ENCODE data around the gene ZFP82.

The ZFP82 gene

DNA sequence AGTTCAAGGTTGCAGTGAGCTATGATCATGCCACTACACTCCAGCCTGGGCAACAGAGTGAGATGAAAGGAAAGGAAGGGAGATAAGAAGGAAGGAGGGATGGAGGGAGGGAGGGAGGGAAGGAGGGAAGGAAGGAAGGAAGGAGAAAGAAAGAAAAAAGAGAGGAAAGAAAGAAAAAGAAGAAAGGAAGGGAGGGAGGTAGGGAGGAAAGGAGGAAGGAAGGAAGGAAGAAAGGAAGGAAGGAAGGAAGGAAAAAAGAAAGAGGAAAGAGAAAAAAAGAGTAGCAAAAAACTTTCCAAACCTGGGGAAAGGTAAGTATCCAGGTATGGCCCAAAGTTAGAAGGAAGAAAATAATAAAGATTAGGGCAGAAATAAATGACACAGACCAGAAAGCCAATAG lies 46.6 kb downstream of the ZFP82 start:
- DNase-seq (ENCODE audit: low spot score): no peak

DNA sequence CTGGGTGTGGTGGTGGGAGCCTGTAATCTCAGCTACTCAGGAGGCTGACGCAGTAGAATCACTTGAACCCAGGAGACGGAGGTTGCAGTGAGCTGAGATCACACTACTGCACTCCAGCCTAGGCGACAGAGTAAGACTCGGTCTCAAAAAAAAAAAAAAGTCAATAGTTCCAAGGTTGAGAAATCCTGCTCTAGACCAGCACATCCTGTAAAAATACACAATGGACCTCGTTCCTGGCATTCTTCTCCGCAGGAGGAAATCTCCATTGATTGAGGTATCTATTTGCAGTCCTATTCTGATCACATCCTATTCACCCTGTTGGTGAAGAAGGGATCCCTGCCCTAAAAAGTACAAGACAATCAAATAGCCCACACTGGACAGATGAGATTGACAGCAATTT lies 54.6 kb downstream of the ZFP82 start:
- no peak for DNase-seq (ENCODE audit: low spot score)

Measured in ecto neural progenitor cell (in vitro differentiated cells).